GM18520 (cell line): ENCODE measurements around the gene TRAPPC3.

ENCODE experiments used
- ATAC-seq: cut with Tn5 transposase; IDR thresholded peaks from one replicate; pipeline ENCODE4 v1.9.1; 2021; ENCODE audit not compliant: unreplicated experiment

The TRAPPC3 gene

GRCh38 chr1:36087233-36088123 lies 61.8 kb downstream of the TRAPPC3 start:
- no peak for ATAC-seq
